GM19035 (cell line): ENCODE data around the gene TNNT3.

Source experiments
- ATAC-seq: cut with Tn5 transposase; IDR thresholded peaks from one replicate; pipeline ENCODE4 v1.9.1; 2021; ENCODE audit not compliant: unreplicated experiment

The TNNT3 gene

GRCh38 chr11:1894759-1895158 lies 24.7 kb upstream of the TNNT3 start:
- ATAC-seq = no peak

GRCh38 chr11:1896468-1896867 lies 23.0 kb upstream of the TNNT3 start:
- ATAC-seq = no peak

DNA sequence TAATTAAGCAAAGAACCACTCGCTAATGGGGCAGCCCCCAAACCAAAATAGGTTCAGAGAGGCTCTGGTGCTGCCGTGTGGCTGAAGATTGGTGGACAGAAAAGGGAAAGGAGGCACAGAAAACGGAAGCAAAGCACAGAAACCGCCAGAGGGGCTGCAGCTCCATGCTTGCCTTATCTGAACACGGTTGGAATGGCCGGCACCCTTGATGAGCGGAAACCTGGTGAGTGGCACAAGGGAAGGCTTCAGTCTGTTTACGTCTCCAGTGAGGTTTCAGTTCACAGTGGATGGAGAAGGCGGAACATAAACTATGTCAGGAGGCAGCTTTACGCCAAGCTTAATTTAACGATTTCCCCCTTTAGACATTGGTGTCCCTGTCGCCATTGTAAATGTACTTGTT lies 22.6 kb upstream of the TNNT3 start:
- no peak for ATAC-seq

GRCh38 chr11:1899090-1899489 lies 20.4 kb upstream of the TNNT3 start:
- no peak for ATAC-seq

DNA sequence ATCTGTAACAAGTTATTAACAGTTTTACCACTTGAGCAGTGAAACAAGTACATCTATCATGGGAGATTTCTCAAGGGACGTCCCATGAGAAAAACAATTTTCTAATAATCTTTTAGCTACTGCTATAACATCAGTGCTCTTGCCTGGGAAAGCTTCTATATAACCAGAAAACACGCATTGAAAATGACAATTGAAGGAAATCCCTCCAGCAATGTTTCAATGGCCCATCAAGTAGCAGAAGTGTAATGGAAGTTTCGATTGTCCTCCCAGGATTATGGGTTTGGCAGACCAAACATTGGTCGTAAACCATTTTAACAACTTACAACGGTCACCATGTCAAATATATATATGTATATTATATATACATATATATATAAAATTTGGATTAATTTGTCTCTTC lies 19.8 kb upstream of the TNNT3 start:
- no peak for ATAC-seq

GRCh38 chr11:1906181-1906580 lies 13.3 kb upstream of the TNNT3 start:
- ATAC-seq = no peak

DNA sequence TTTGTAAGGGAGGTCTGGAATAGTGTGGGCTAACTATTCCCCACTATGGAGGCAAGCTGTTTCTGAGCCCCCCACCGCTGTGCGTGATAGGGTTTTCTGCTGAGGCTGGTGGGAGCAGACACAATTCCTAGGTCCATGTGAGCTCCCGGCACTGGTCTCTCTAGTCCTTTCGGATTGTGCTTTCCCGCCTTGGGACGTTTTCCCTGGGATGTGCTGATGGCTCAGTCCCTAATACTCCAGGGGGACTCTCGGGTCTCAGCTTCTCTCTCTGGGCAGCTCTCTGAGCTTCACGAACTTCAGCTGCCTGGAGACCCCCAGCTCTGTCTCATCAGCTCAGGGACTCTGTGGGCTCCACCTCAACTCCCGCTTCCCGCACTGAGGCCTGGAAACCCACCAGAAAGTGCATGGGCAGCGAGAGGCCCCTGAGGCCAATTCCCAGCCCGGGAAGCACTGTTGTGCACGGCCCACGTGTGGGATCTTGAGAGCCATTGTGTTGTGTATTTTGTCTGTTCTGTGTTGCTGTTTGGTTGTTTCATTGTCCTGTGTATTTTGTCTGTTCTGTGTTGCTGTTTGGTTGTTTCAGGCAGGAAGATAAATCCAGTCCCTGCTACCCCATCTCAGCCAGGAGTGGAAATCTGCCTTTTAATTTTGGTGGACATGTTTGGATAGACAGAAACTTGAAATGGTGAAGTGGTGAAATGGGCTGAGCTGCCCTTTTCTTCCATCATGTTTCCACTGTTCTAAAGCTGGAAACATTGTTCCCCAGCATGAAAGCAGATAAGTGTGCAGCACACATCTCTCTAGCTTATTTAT lies 12.7 kb upstream of the TNNT3 start:
- ATAC-seq = no peak

DNA sequence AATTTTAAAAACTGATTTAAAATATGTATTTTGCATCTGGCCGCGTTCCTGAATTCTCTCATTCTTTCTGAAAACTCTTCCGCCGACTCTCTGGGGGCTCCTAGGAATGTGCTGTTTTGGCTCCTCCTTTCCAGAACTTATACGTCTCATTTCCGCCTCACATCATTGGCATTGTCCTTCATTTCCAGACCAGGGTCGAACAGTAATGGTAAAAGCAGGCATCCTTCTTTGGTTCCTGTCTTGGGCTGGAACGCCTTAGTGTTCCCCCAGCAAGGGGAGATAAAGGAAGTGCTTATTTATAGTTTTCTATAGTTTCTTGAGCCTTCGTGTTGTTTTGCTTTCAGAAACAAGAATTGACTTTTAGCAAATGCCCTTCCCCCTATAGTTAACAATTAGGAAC lies 10.9 kb upstream of the TNNT3 start:
- ATAC-seq = no peak

- ATAC-seq = no peak
Observed at GRCh38 chr11:1909524-1909923, 10.0 kb upstream of the TNNT3 start.

- ATAC-seq = no peak
Observed at GRCh38 chr11:1912289-1912878, 7.1 kb upstream of the TNNT3 start.

- ATAC-seq = no peak
Observed at GRCh38 chr11:1913271-1914060, 6.0 kb upstream of the TNNT3 start.

- ATAC-seq = no peak
Observed at GRCh38 chr11:1915795-1916131, 3.7 kb upstream of the TNNT3 start.

DNA sequence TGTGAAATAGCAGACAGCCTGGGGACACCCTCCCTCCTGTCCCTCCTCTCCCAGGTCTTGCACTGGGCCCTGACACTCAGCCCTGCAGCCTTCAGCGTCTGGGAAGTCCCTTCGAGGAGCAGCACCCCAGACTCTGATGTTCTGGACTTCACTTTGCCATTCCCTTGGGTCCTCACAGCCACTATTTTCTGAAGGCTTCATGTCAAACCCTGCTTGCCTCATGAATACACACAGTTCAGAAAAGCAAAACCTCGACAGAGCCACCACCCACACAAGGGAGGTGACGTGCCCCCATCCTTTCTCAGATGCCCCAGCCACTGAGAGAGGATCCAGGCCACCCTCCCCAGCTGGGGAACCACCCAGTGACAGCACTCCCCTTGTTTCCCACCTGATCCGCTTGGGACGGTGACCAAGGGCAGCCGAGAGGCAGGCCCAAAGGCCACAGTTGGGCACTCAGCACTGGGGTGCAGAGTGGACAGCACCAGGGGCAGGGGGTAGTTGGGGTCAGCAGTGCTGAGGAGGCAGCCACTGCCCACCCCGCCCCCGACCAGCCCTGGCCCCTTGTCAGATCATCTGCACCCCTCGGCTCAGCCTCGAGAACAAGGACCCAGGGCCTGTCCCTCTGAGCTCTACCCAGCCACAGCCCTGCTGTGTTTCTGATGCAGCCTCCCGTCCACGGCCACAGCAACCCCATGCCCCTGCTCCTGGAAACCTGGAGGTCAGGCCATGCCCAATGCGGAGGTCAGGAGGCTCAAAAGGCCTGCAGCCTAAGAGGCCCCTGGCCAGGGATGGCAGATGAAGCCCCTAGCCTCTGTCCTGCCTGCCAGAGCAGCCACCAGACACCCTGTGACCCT lies 3.1 kb upstream of the TNNT3 start:
- ATAC-seq = peak; percentile 48

DNA sequence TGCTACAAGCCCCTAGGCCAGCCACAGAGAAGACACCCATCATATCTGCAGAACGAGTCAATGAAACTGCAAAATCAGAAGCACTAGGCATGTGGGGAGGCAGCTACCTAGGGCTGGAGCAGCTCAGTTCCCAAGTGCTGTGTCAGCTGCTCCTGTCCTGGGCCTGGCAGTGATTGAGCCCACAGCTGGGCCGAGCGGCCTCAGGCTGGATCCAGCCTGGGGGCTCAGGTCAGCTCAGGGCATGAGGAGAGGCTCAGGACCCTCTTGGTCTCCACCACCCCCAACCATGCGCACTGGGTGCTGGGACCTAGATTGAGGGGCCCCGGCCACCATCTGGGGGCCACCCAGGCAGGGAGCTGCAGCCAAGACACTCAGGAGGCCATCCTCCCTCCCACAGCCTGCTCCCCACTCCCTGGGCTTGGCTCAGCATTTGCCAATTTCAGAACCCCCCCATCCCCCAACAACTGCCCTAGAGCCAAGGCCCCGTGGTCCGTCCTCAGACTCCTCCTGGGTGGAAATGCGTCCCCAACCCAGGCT lies 2.4 kb upstream of the TNNT3 start:
- ATAC-seq = no peak

DNA sequence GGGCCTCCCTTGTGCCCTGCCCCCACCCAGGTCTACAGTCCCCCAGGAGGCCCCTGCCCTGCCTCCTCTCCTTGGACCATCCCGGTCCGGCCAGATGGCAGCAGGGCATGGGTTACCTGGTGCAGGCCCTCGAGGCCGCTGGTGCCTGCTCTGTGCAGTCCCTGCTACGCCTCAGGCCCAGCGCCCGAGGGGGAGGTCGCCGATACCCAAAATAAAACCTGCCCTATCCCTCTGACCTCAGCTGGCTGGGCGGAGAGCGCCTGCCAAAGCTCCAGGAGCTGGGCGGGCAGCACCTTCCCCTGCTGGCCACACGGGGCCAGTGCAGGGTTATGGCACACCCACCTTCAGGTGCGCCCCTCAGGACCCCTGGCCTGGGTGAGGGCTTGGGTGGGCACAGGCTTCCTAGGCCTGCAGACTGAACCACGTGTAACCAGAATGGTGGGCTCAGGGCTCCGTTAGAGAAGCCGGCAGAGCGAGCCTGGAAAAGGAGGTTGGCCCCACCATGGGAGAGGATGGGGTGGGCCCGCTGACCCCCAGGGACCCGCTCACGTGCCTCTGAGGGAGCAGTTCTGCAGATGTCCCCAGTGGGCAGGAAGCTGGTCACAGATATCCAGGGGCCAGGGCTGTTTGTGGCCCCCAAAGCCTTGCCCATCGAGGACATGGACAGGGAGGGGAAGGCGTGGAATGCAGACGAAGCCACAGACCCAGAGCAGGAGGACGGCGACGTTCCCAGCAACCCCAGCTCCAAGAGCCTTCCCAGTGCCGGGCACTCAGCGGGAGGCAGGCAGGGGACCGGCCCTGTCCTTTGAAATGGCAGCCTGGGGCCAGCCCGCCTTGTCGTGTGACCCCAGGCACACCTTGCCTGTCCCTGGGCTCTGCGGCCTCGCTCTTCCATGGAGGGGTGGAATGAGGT lies 1.7 kb upstream of the TNNT3 start:
- ATAC-seq = no peak

DNA sequence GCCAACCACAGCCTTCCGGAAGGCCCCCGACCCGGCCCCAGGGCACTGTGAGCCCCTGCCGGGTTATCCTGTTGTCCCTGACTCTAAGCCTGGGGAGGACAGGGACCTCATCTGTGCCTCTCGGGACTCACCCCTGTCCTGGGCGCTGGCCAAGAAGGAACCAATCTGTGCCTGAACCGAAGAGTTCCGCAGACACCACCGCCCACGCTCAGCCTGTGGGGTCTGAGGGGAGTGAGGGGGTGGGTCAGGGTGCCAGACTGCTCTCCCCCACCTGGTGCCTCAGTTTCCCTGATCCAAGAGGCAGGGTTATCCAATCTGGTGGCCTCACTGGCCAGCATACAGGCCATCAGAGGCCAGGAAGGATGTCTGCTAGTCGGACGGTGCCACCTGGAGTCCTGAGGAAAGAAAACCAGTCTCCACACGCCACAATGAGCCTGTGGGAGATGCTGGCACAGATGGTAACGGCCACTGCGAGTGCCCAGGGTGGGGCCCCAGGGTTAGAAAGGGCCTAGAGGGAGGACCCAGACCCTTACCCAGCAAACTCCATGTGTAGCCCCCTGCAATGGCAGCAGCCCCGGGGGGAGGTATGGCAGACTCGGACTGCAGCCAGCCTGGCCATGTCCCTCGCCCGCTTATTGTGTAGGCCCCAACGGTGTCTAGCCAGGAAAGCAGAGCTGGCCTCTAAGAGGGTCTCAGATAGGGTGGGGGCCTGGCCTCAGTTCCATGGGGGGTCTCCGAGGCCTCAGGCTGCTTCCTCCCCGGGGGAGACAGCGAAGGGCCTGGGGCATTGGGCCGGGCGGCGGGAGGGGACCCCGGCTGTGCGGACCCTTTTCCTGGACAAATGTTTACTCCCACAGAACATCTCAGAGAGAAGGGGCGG lies 827 bp upstream of the TNNT3 start:
- no peak for ATAC-seq

DNA sequence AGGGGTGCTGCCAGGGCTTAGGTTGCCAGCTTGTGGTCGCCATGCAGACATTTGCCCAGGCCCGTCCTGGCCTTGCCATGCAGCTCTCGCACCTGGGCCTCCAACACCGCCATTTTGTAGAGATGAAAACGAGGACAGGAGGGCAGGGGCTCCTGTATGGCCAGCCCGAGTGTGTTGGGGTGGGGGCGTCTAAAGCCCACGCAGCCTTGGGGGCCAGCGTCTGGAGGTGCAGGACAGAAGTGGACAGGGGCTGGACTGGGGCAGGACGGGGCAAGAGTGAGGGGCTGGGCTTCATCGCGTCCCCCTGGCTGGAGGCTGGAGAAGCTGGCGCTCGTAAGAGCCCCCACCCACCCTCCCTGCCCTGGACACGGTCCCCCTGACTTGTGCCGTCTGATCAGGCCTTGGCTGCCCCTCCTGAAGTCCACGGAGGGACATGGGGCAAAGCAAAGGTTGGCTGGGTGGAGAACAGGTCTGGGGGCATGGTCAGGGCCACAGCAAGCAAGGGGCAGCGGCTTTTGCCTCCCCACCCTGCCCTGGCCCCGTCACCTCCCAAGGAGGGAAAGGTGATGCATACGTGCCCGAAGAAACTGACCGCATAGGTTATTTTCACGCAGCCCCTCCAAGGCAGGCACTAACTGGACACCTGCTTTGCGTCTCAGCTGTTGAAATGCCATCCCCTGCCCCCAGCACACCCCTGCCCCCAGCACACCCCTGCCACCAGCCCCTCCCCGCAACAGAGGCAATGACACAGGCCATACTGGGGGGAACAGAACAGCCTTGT lies 815 bp downstream of the TNNT3 start:
- ATAC-seq = no peak

GRCh38 chr11:1920909-1921573 lies 1.5 kb downstream of the TNNT3 start:
- no peak for ATAC-seq
